Measurements from ENCODE around the gene RNASE11.

Gene RNASE11

GRCh38 chr14:20539906-20540305 lies 47.9 kb downstream of the RNASE11 start:
- no peak overlapping the region for H3K27ac Mint-ChIP-seq
- H3K27me3 Mint-ChIP-seq: no peaks in the 10 kb centered on the region
- no peak overlapping the region for H3K4me3 Mint-ChIP-seq
- H3K36me3 Mint-ChIP-seq: no peaks in the 10 kb centered on the region
- H3K4me1 Mint-ChIP-seq: no peaks in the 10 kb centered on the region
- H3K9me3 Mint-ChIP-seq: no peaks in the 10 kb centered on the region

All from activated naive CD4-positive, alpha-beta T cell treated with anti-CD3 and anti-CD28 coated beads, Interleukin-2, amount 50 U/mL, for 24 hours (primary cell).